Nephron (organoid): Measurements from ENCODE around the gene WDFY4.

Source experiments
- H3K27ac Mint-ChIP-seq, 3 experiments: 2 replicates each; pipeline ENCODE4 v1.8.0; 2020; ENCODE audit warnings: mixed read lengths in 3 of 3, mild to moderate bottlenecking in 2 of 3, moderate library complexity in 1 of 3
- H3K27me3 Mint-ChIP-seq: 2 replicates; pipeline ENCODE4 v1.8.0; 2021; ENCODE audit warnings: low read depth, mild to moderate bottlenecking, moderate library complexity, mixed read lengths
- H3K36me3 Mint-ChIP-seq: 2 replicates; pipeline ENCODE4 v1.8.0; 2020; ENCODE audit warnings: low read depth, mixed read lengths
- H3K4me1 Mint-ChIP-seq: 2 replicates; pipeline ENCODE4 v1.8.0; 2020; ENCODE audit warnings: mixed read lengths
- H3K4me3 Mint-ChIP-seq, 3 experiments: 2 replicates each; pipeline ENCODE4 v1.8.0; 2020; ENCODE audit warnings: mild to moderate bottlenecking in 3 of 3, mixed read lengths in 3 of 3, moderate library complexity in 2 of 3
- H3K9me3 Mint-ChIP-seq: 2 replicates; pipeline ENCODE4 v1.8.0; 2020; ENCODE audit warnings: mixed read lengths
- TF ChIP-seq, protein P1 (sequence below), 3 experiments: fragments of 200-600 bp; sonication (generic); IDR thresholded peaks; one replicate each; pipeline ENCODE4 v1.5.0; 2021; ENCODE audit warnings: antibody characterized with exemption in 3 of 3; ENCODE audit not compliant: unreplicated experiment in 3 of 3

Gene WDFY4

DNA sequence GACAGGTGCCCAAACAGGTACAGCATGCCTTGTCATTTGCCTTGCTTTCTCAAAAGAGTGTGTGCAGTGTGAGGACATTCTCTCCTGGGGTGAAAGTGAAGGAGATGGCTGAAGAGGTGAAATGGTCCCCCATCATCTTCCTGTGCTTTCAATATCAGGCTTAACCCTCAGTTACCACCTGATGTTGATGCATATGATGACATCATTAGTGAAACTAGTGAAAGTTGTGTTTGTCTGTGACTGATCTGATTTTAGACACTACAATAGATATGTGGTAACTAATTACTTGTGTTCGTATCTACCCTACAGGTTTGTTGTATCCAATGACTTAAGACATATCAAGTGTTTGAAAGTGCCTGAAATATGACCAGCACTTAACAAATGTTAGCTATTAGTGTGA, 279.4 kb downstream of the WDFY4 start:
- peaks cover 50% of the 10 kb centered on the region for H3K27me3 Mint-ChIP-seq
- no peaks in the 10 kb centered on the region for H3K36me3 Mint-ChIP-seq
- no peak overlapping the region for H3K27ac Mint-ChIP-seq
- H3K4me3 Mint-ChIP-seq, result no peak overlapping the region
- TF ChIP-seq, protein P1, sequence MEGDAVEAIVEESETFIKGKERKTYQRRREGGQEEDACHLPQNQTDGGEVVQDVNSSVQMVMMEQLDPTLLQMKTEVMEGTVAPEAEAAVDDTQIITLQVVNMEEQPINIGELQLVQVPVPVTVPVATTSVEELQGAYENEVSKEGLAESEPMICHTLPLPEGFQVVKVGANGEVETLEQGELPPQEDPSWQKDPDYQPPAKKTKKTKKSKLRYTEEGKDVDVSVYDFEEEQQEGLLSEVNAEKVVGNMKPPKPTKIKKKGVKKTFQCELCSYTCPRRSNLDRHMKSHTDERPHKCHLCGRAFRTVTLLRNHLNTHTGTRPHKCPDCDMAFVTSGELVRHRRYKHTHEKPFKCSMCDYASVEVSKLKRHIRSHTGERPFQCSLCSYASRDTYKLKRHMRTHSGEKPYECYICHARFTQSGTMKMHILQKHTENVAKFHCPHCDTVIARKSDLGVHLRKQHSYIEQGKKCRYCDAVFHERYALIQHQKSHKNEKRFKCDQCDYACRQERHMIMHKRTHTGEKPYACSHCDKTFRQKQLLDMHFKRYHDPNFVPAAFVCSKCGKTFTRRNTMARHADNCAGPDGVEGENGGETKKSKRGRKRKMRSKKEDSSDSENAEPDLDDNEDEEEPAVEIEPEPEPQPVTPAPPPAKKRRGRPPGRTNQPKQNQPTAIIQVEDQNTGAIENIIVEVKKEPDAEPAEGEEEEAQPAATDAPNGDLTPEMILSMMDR (IDR thresholded peaks at IDR 0.05; ENCODE audit: unreplicated experiment in 3 of 3), result no peak
- H3K9me3 Mint-ChIP-seq, result peaks cover 5% of the 10 kb centered on the region
- no peaks in the 10 kb centered on the region for H3K4me1 Mint-ChIP-seq

DNA sequence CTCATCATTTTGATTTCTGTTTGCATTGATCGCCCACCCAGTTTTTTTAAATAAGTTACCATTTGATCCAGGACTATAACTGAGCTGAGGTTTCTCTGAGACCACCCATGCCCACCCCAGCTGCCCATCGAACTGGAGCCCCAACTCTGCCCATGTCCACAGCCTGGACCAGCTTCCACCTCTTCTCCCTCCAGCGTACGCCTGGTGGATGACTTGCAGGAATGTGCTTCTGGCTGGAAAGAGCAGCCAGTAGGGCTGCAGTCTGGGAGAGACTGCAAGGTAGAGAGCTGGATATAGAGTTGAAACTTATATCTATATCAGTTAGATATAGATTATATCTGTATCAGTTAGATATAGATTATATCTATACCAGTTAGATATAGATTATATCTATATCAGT, 280.8 kb downstream of the WDFY4 start:
- H3K4me3 Mint-ChIP-seq, result no peak overlapping the region
- H3K9me3 Mint-ChIP-seq, result peaks cover 5% of the 10 kb centered on the region
- H3K27me3 Mint-ChIP-seq, result peaks cover 50% of the 10 kb centered on the region
- H3K27ac Mint-ChIP-seq, result no peak overlapping the region
- TF ChIP-seq, protein P1 (IDR thresholded peaks at IDR 0.05; ENCODE audit: unreplicated experiment in 3 of 3), result no peak
- no peaks in the 10 kb centered on the region for H3K4me1 Mint-ChIP-seq
- H3K36me3 Mint-ChIP-seq, result no peaks in the 10 kb centered on the region

DNA sequence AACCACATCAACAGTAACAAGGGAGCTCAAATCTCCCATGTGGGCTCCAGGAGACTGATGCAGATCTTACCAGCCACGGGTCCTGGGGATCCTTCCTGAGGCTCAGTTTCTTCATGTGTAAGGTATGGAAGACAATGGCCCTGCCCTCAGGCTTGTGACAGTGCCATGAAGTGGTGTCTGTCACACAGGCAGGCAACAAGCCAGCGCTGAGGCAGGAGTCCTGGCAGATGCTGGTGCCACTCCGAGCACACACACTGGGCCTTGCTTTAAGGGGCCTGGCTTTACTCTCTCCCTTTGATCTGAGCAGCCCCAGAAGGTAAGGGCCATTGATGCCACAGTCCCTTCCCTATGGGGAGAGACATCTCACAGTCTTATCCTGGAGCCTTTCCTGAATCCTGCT, 283.4 kb downstream of the WDFY4 start:
- no peaks in the 10 kb centered on the region for H3K4me1 Mint-ChIP-seq
- H3K9me3 Mint-ChIP-seq, result no peaks in the 10 kb centered on the region
- TF ChIP-seq, protein P1 (IDR thresholded peaks at IDR 0.05; ENCODE audit: unreplicated experiment in 3 of 3), result no peak
- H3K36me3 Mint-ChIP-seq, result no peaks in the 10 kb centered on the region
- peaks cover 38% of the 10 kb centered on the region for H3K27me3 Mint-ChIP-seq
- H3K4me3 Mint-ChIP-seq, result no peak overlapping the region
- H3K27ac Mint-ChIP-seq, result no peak overlapping the region

DNA sequence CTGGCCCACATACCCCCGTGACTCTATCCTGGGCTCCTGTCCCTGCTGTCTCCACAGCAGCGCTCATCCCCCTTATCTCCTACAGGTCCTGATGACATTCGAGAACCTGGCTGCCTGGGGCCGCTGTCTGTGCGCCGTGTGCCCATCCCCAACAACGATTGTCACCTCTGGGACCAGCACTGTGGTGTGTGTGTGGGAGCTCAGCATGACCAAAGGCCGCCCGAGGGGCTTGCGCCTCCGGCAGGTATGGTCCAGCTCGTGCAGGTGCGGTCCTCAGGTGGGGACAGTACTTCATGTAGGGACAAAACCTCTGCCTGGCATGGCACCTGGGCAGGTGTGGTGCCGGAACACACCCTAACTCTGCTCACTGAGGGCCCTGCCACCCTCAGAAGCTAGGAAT, 285.4 kb downstream of the WDFY4 start:
- H3K4me3 Mint-ChIP-seq, result no peak overlapping the region
- H3K4me1 Mint-ChIP-seq, result no peaks in the 10 kb centered on the region
- no peaks in the 10 kb centered on the region for H3K36me3 Mint-ChIP-seq
- H3K9me3 Mint-ChIP-seq, result no peaks in the 10 kb centered on the region
- no peak overlapping the region for H3K27ac Mint-ChIP-seq
- TF ChIP-seq, protein P1 (IDR thresholded peaks at IDR 0.05; ENCODE audit: unreplicated experiment in 3 of 3), result no peak
- peaks cover 30% of the 10 kb centered on the region for H3K27me3 Mint-ChIP-seq

DNA sequence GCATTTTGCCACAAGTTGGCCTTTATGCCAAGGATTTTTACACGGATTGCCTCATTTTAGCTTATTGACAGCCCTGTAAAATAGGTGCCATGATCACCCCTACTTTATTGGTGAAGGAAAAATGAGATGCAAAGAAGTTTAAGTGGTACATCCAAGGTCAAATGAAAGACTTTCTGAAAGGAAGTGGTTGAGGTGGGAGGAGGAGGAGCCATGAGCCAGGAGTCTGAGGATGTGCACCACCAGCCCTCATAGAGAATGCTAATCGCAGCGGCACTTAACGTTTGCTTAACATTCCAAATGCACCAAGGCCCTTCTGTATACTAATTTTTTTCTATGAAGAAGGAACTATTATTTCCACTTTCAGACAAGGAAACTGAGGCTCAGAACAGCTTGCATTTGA, 286.0 kb downstream of the WDFY4 start:
- Mint-ChIP-seq H3K4me1 (no peaks in the 10 kb centered on the region), H3K36me3 (no peaks in the 10 kb centered on the region), H3K9me3 (no peaks in the 10 kb centered on the region), H3K4me3 (no peak overlapping the region), H3K27me3 (peaks cover 29% of the 10 kb centered on the region), H3K27ac (no peak overlapping the region)
- TF ChIP-seq, protein P1 (IDR thresholded peaks at IDR 0.05; ENCODE audit: unreplicated experiment in 3 of 3), result no peak

DNA sequence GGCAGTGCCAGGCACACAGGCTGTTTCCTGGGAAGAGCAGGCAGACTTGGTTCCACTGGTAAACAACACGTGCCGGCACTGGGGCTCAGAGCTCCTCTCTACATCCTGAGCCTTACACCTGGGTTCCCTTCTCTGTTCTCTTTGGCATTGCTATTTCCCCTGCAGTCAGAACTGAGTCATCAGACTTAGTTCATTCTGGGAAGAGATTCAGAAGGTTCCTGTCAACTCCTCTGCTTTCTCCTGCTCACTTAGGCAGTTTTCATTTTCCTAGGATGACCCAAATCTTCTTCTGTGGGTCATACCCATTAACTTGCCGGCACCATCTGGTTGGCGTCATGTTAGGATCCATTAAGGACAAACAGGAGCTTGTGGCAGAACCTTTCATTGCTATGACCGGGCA, 288.4 kb downstream of the WDFY4 start:
- H3K27ac Mint-ChIP-seq, result no peak overlapping the region
- TF ChIP-seq, protein P1 (IDR thresholded peaks at IDR 0.05; ENCODE audit: unreplicated experiment in 3 of 3), result no peak
- no peak overlapping the region for H3K4me3 Mint-ChIP-seq
- no peaks in the 10 kb centered on the region for H3K36me3 Mint-ChIP-seq
- H3K4me1 Mint-ChIP-seq, result no peaks in the 10 kb centered on the region
- peaks cover 19% of the 10 kb centered on the region for H3K27me3 Mint-ChIP-seq
- no peaks in the 10 kb centered on the region for H3K9me3 Mint-ChIP-seq
